WTC11 (cell line): ENCODE measurements around the gene KIFC3. TPM values are rescaled to one million over a fixed set of nuclear protein-coding genes. Genes with fewer than 3 reads are reported as not detected.

ENCODE experiments used
- ATAC-seq: fragments of 200-7000 bp; cut with Tn5 transposase; 2 replicates; pipeline ENCODE4 v1.10.0; 2021; ENCODE audit warnings: mild to moderate bottlenecking, moderate library complexity
- CTCF ChIA-PET: fragments of 300-600 bp; sonication (Branson Sonifier 250); formaldehyde crosslinking; loops from one replicate; lab custom pipeline; 2021; ENCODE audit warnings: antibody characterized with exemption; lab: Charles Lee
- POLR2A ChIA-PET: fragments of 350-600 bp; sonication (Branson Sonifier 250); formaldehyde crosslinking; loops from one replicate; lab custom pipeline; 2021; ENCODE audit warnings: antibody characterized with exemption; lab: Charles Lee
- DNase-seq: peaks from one replicate; pipeline ENCODE4 v3.0.0; 2021; ENCODE audit warnings: low spot score
- H3K27ac Mint-ChIP-seq: 2 replicates; pipeline ENCODE4 v1.8.0; 2021; ENCODE audit warnings: mixed read lengths
- H3K27me3 Mint-ChIP-seq: 2 replicates; pipeline ENCODE4 v1.8.0; 2021; ENCODE audit warnings: low read depth, mild to moderate bottlenecking, moderate library complexity, mixed read lengths
- H3K36me3 Mint-ChIP-seq: 2 replicates; pipeline ENCODE4 v1.8.0; 2021; ENCODE audit warnings: mixed read lengths
- H3K4me1 Mint-ChIP-seq: 2 replicates; pipeline ENCODE4 v1.8.0; 2022; ENCODE audit warnings: mixed read lengths
- H3K4me3 Mint-ChIP-seq: 2 replicates; pipeline ENCODE4 v1.8.0; 2021; ENCODE audit warnings: mild to moderate bottlenecking, moderate library complexity, mixed read lengths
- H3K9me3 Mint-ChIP-seq: 2 replicates; pipeline ENCODE4 v1.8.0; 2021; ENCODE audit warnings: mixed read lengths
- ATF1 ChIP-seq: sonication (generic); formaldehyde crosslinking; IDR thresholded peaks from 2 replicates; pipeline ENCODE4 v1.8.1; 2023; ENCODE audit warnings: mild to moderate bottlenecking, moderate library complexity, missing genetic modification reagents
- E2F1 ChIP-seq: sonication (generic); formaldehyde crosslinking; IDR thresholded peaks from 2 replicates; pipeline ENCODE4 v1.8.0; 2022; ENCODE audit warnings: mild to moderate bottlenecking, missing genetic modification reagents
- ESRRA ChIP-seq: sonication (generic); formaldehyde crosslinking; IDR thresholded peaks from 2 replicates; pipeline ENCODE4 v1.8.1; 2022; ENCODE audit warnings: mild to moderate bottlenecking, missing genetic modification reagents, borderline replicate concordance
- FOXJ3 ChIP-seq: sonication (generic); formaldehyde crosslinking; IDR thresholded peaks from 2 replicates; pipeline ENCODE4 v1.9.0; 2021; ENCODE audit warnings: missing genetic modification reagents, mild to moderate bottlenecking, borderline replicate concordance
- GRHL2 ChIP-seq: fragments of 250-450 bp; sonication (Bioruptor Pico); IDR thresholded peaks from 2 replicates; pipeline ENCODE4 v1.8.0; 2022; ENCODE audit warnings: mild to moderate bottlenecking, moderate library complexity; ENCODE audit not compliant: insufficient replicate concordance, severe bottlenecking
- MAX ChIP-seq: sonication (generic); formaldehyde crosslinking; IDR thresholded peaks from 2 replicates; pipeline ENCODE4 v1.8.0; 2022; ENCODE audit warnings: mild to moderate bottlenecking, missing genetic modification reagents
- NFYB ChIP-seq: sonication (generic); formaldehyde crosslinking; conservative IDR thresholded peaks from 2 replicates; pipeline ENCODE4 v1.8.0; 2022; ENCODE audit warnings: low read depth, missing genetic modification reagents
- PRDM15 ChIP-seq: sonication (generic); formaldehyde crosslinking; IDR thresholded peaks from 2 replicates; pipeline ENCODE4 v1.8.0; 2022; ENCODE audit warnings: missing genetic modification reagents
- RORB ChIP-seq: fragments of 250-450 bp; sonication (Bioruptor Pico); IDR thresholded peaks from 2 replicates; pipeline ENCODE4 v1.9.0; 2021; ENCODE audit warnings: mild to moderate bottlenecking
- STAT6 ChIP-seq: sonication (generic); formaldehyde crosslinking; conservative IDR thresholded peaks from 2 replicates; pipeline ENCODE4 v1.8.1; 2023; ENCODE audit warnings: mild to moderate bottlenecking, low read depth, missing genetic modification reagents, moderate library complexity
- TEAD1 ChIP-seq: sonication (generic); formaldehyde crosslinking; IDR thresholded peaks from 2 replicates; pipeline ENCODE4 v1.8.0; 2022; ENCODE audit warnings: mild to moderate bottlenecking, missing genetic modification reagents
- TP53 ChIP-seq: sonication (generic); formaldehyde crosslinking; IDR thresholded peaks from 2 replicates; pipeline ENCODE4 v1.8.1; 2023; ENCODE audit warnings: mild to moderate bottlenecking, missing genetic modification reagents
- ZBTB43 ChIP-seq: sonication (generic); formaldehyde crosslinking; IDR thresholded peaks from 2 replicates; pipeline ENCODE4 v1.8.1; 2023; ENCODE audit warnings: mild to moderate bottlenecking, missing genetic modification reagents
- ZNF423 ChIP-seq: fragments of 250-450 bp; sonication (Bioruptor Pico); IDR thresholded peaks from 2 replicates; pipeline ENCODE4 v2.1.2; 2022; ENCODE audit warnings: mild to moderate bottlenecking, moderate library complexity
- total RNA-seq: library from RNA; stranded (reverse); gene quantifications from 3 replicates; pipeline ENCODE4 v1.2.3, GENCODE V29; 2021
- TF ChIP-seq, protein P1 (sequence below): sonication (generic); formaldehyde crosslinking; IDR thresholded peaks from 2 replicates; pipeline ENCODE4 v1.8.0; 2023; ENCODE audit warnings: mild to moderate bottlenecking, missing genetic modification reagents
- TF ChIP-seq, protein P2 (sequence below): sonication (generic); formaldehyde crosslinking; IDR thresholded peaks from 2 replicates; pipeline ENCODE4 v1.8.1; 2022; ENCODE audit warnings: low read depth, missing genetic modification reagents, borderline replicate concordance

KIFC3 gene
- total RNA-seq, 1 experiment from 2014 or later: 11.6 TPM

GRCh38 chr16:57739756-57740422 lies 62.4 kb downstream of the KIFC3 start:
- H3K4me3 Mint-ChIP-seq: no peak overlapping the region
- CTCF ChIA-PET: interaction anchor here (1.1 kb wide), 1 partner anchor 17 kb away, joined by 3 read pairs; no protein-coding TSS in a partner anchor
- no peak for TF ChIP-seq ZBTB43
- no peak for TF ChIP-seq E2F1
- TF ChIP-seq NFYB (CRISPR knock-in tag): no peak
- TF ChIP-seq, protein P1, sequence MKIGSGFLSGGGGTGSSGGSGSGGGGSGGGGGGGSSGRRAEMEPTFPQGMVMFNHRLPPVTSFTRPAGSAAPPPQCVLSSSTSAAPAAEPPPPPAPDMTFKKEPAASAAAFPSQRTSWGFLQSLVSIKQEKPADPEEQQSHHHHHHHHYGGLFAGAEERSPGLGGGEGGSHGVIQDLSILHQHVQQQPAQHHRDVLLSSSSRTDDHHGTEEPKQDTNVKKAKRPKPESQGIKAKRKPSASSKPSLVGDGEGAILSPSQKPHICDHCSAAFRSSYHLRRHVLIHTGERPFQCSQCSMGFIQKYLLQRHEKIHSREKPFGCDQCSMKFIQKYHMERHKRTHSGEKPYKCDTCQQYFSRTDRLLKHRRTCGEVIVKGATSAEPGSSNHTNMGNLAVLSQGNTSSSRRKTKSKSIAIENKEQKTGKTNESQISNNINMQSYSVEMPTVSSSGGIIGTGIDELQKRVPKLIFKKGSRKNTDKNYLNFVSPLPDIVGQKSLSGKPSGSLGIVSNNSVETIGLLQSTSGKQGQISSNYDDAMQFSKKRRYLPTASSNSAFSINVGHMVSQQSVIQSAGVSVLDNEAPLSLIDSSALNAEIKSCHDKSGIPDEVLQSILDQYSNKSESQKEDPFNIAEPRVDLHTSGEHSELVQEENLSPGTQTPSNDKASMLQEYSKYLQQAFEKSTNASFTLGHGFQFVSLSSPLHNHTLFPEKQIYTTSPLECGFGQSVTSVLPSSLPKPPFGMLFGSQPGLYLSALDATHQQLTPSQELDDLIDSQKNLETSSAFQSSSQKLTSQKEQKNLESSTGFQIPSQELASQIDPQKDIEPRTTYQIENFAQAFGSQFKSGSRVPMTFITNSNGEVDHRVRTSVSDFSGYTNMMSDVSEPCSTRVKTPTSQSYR (CRISPR knock-in tag): no peak
- no peak for TF ChIP-seq TEAD1
- TF ChIP-seq TP53: no peak
- TF ChIP-seq FOXJ3: no peak
- TF ChIP-seq GRHL2 (CRISPR knock-in tag): no peak
- TF ChIP-seq ATF1 (CRISPR knock-in tag): no peak
- TF ChIP-seq, protein P2, sequence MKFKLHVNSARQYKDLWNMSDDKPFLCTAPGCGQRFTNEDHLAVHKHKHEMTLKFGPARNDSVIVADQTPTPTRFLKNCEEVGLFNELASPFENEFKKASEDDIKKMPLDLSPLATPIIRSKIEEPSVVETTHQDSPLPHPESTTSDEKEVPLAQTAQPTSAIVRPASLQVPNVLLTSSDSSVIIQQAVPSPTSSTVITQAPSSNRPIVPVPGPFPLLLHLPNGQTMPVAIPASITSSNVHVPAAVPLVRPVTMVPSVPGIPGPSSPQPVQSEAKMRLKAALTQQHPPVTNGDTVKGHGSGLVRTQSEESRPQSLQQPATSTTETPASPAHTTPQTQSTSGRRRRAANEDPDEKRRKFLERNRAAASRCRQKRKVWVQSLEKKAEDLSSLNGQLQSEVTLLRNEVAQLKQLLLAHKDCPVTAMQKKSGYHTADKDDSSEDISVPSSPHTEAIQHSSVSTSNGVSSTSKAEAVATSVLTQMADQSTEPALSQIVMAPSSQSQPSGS (CRISPR knock-in tag): no peak
- no peak for TF ChIP-seq RORB (CRISPR knock-in tag)
- no peak for TF ChIP-seq STAT6 (CRISPR knock-in tag)
- no peak for TF ChIP-seq MAX
- no peak for TF ChIP-seq ESRRA
- TF ChIP-seq ZNF423 (CRISPR knock-in tag): no peak
- TF ChIP-seq PRDM15 (CRISPR knock-in tag): no peak
- H3K9me3 Mint-ChIP-seq: no peaks in the 10 kb centered on the region
- POLR2A ChIA-PET: no interaction called here
- H3K4me1 Mint-ChIP-seq: peaks cover 15% of the 10 kb centered on the region
- H3K36me3 Mint-ChIP-seq: no peaks in the 10 kb centered on the region
- ATAC-seq: no peak
- no peak overlapping the region for H3K27ac Mint-ChIP-seq
- H3K27me3 Mint-ChIP-seq: no peaks in the 10 kb centered on the region
- no peak for DNase-seq
